ENCODE measurements around the gene NDUFB2. TPM values are rescaled to one million over a fixed set of nuclear protein-coding genes. Genes with fewer than 3 reads are reported as not detected.
"Not testable (repeated sequence)": the region's sequence is repeated elsewhere in the genome, so short reads cannot be mapped to it uniquely, and the experiment has no call there.

NDUFB2 gene
- total and polyA plus RNA-seq, 3 donors from 2014 or later, result 180 to 292 (median 187) TPM

- no peaks in the 10 kb centered on the region for H3K4me1 ChIP-seq
- H3K27ac ChIP-seq, result no peak overlapping the region
- no peaks in the 10 kb centered on the region for H3K36me3 ChIP-seq (ENCODE audit: low read depth, missing control alignments)
- H3K4me3 ChIP-seq, result no peak overlapping the region
- WGBS, 2 donors, result 80 to 98% methylated on average over 6 of the region's 6 CpGs
- no peak for DNase-seq
- TF ChIP-seq POLR2A (IDR thresholded peaks at IDR 0.05) (no peak), CTCF (IDR thresholded peaks at IDR 0.05) (no peak)
- no peaks in the 10 kb centered on the region for H3K9me3 ChIP-seq
- intact Hi-C loops (cut with DNase I; ENCODE audit: low total_unique reads), result no loop called here
- no peaks in the 10 kb centered on the region for H3K27me3 ChIP-seq
These were observed 8.2 kb upstream of the NDUFB2 start for GRCh38 chr7:140688341-140688740.

- WGBS, 2 donors, result 93 to 94% methylated on average over 16 of the region's 16 CpGs
- Histone ChIP-seq H3K4me3 (no peak overlapping the region), H3K27ac (no peak overlapping the region), H3K36me3 (ENCODE audit: low read depth, missing control alignments) (no peaks in the 10 kb centered on the region), H3K27me3 (no peaks in the 10 kb centered on the region), H3K4me1 (no peaks in the 10 kb centered on the region), H3K9me3 (no peaks in the 10 kb centered on the region)
- intact Hi-C loops (cut with DNase I; ENCODE audit: low total_unique reads), result no loop called here
- no peak for DNase-seq
- no peak for TF ChIP-seq CTCF (IDR thresholded peaks at IDR 0.05)
- TF ChIP-seq POLR2A (IDR thresholded peaks at IDR 0.05), result no peak
These were observed 7.0 kb upstream of the NDUFB2 start for GRCh38 chr7:140689199-140690152.

- 88 to 95% methylated on average over 12 of the region's 12 CpGs for WGBS, 2 donors
- Histone ChIP-seq H3K9me3 (no peaks in the 10 kb centered on the region), H3K27ac (no peak overlapping the region), H3K36me3 (ENCODE audit: low read depth, missing control alignments) (no peaks in the 10 kb centered on the region), H3K4me3 (no peak overlapping the region), H3K27me3 (no peaks in the 10 kb centered on the region), H3K4me1 (peaks cover 9% of the 10 kb centered on the region)
- TF ChIP-seq CTCF (IDR thresholded peaks at IDR 0.05) (no peak), POLR2A (IDR thresholded peaks at IDR 0.05) (no peak)
- DNase-seq, result no peak
- intact Hi-C loops (cut with DNase I; ENCODE audit: low total_unique reads), result no loop called here
These were observed 5.0 kb upstream of the NDUFB2 start for GRCh38 chr7:140691376-140692045.

- H3K27me3 ChIP-seq; intact Hi-C loops (cut with DNase I; ENCODE audit: low total_unique reads); H3K36me3 ChIP-seq (ENCODE audit: low read depth, missing control alignments); H3K4me3 ChIP-seq; H3K27ac ChIP-seq; H3K9me3 ChIP-seq; DNase-seq: not testable (repeated sequence)
- 91 to 95% methylated on average over 10 of the region's 10 CpGs for WGBS, 2 donors
- H3K4me1 ChIP-seq, result peaks cover 21% of the 10 kb centered on the region
These were observed 2.7 kb upstream of the NDUFB2 start for GRCh38 chr7:140693849-140694248.

- intact Hi-C loops (cut with DNase I; ENCODE audit: low total_unique reads), result no loop called here
- Histone ChIP-seq H3K9me3 (no peaks in the 10 kb centered on the region), H3K4me3 (no peak overlapping the region), H3K27me3 (no peaks in the 10 kb centered on the region), H3K36me3 (ENCODE audit: low read depth, missing control alignments) (no peaks in the 10 kb centered on the region), H3K4me1 (peaks cover 21% of the 10 kb centered on the region), H3K27ac (no peak overlapping the region)
- no peak for DNase-seq
- TF ChIP-seq POLR2A (IDR thresholded peaks at IDR 0.05), result no peak
- no peak for TF ChIP-seq CTCF (IDR thresholded peaks at IDR 0.05)
- 76 to 90% methylated on average over 2 to 6 of the region's 6 CpGs for WGBS, 2 donors
These were observed 1.9 kb upstream of the NDUFB2 start for GRCh38 chr7:140694592-140694991.

Data from testis (tissue), 3 donors.